NB4 (cell line): ENCODE data around the gene FMNL1.

Experiments used
- DNase-seq: peaks from one replicate; pipeline ENCODE4 v3.0.0; 2010; ENCODE audit warnings: low read depth
- H3K4me3 ChIP-seq: one replicate; pipeline ENCODE4 v1.5.1; 2011; ENCODE audit warnings: mild to moderate bottlenecking, low read depth, low read length, moderate library complexity
- MYC ChIP-seq: IDR thresholded peaks from 2 replicates; pipeline ENCODE4 v1.6.1; 2011; ENCODE audit warnings: low read depth, low read length
- POLR2A ChIP-seq: IDR thresholded peaks from 2 replicates; pipeline ENCODE4 v1.6.1; 2011; ENCODE audit warnings: mild to moderate bottlenecking; ENCODE audit not compliant: insufficient read length; ENCODE audit errors: extremely low read depth
- TF ChIP-seq, protein P1 (sequence below): IDR thresholded peaks from one replicate; pipeline ENCODE4 v1.5.1; 2012; ENCODE audit warnings: low read depth, low read length
- TF ChIP-seq, protein P2 (sequence below): IDR thresholded peaks from 2 replicates; pipeline ENCODE4 v1.6.1; 2011; ENCODE audit warnings: low read depth, low read length

Gene FMNL1

DNA sequence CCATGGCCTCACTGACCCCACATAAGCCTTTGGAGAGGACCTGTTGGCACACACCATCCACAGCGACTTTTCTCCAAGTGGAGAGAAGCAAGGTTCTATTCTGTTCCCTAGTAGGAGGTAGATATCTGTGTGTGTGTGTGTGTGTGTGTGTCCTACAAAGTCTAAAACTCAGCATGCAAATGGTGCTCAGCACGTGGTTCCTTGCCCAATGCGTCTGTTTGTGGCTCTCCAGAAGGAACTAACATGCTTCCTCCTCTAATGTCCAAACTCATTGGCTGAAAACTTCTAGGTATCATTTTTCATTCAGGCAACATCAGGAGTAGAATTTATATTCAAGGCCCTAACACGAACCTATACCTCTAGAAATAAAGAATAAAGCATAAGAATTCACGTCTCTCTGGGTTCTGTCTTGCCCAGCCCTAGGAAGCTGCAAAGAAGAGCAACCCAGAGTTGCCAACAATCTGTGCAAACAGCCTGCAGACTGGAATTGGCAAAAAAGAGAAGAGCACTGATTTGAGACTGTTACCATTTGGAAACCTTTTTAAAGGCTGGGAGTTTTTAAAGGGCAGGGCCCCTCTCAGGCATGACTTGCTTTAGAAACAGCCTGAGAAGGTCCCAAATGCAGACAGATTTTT is 69.6 kb downstream of the FMNL1 start:
- H3K4me3 ChIP-seq, result no peak overlapping the region
- DNase-seq, result peak; percentile 55
- TF ChIP-seq POLR2A (no peak), MYC (peak; percentile 80)
- TF ChIP-seq, protein P1, sequence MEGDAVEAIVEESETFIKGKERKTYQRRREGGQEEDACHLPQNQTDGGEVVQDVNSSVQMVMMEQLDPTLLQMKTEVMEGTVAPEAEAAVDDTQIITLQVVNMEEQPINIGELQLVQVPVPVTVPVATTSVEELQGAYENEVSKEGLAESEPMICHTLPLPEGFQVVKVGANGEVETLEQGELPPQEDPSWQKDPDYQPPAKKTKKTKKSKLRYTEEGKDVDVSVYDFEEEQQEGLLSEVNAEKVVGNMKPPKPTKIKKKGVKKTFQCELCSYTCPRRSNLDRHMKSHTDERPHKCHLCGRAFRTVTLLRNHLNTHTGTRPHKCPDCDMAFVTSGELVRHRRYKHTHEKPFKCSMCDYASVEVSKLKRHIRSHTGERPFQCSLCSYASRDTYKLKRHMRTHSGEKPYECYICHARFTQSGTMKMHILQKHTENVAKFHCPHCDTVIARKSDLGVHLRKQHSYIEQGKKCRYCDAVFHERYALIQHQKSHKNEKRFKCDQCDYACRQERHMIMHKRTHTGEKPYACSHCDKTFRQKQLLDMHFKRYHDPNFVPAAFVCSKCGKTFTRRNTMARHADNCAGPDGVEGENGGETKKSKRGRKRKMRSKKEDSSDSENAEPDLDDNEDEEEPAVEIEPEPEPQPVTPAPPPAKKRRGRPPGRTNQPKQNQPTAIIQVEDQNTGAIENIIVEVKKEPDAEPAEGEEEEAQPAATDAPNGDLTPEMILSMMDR, result no peak
- TF ChIP-seq, protein P2, sequence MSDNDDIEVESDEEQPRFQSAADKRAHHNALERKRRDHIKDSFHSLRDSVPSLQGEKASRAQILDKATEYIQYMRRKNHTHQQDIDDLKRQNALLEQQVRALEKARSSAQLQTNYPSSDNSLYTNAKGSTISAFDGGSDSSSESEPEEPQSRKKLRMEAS, result peak; percentile 98

DNA sequence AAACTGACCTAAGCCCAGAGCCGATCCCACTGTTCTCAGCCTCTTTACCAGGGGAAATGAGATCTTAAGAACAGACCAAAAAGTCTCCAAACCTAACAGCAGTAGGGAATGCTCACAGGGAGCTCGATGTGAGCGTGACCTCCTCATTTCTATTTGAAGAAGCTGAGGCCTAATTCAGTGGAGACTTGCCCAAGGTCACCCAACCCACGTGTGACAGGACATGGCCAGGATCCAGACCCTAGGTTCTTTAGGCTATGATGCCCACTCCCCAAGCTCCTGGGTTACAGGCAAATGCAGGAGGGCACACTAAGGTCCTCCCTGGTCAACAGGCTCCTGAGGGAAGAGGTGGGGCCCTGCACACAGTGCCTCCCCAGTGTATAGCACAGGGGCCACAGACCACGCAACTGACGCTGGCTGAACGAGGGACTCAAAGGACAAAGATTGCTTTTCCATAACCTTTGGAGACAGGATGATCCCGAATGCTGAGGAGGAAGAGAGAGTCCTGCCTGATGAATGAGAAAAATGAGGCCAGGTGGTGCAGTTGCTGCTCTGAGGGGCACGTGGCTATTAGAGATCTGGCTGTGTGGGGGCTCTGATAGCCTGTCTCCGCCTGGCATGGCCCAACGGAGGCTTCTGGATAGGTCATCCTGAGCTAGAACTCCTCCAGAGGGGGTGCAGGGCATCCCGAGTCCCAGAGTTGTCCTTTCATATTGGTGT is 71.2 kb downstream of the FMNL1 start:
- TF ChIP-seq MYC, result no peak
- no peak for TF ChIP-seq POLR2A
- TF ChIP-seq, protein P2, result no peak
- TF ChIP-seq, protein P1, result no peak
- H3K4me3 ChIP-seq, result no peak overlapping the region
- no peak for DNase-seq

DNA sequence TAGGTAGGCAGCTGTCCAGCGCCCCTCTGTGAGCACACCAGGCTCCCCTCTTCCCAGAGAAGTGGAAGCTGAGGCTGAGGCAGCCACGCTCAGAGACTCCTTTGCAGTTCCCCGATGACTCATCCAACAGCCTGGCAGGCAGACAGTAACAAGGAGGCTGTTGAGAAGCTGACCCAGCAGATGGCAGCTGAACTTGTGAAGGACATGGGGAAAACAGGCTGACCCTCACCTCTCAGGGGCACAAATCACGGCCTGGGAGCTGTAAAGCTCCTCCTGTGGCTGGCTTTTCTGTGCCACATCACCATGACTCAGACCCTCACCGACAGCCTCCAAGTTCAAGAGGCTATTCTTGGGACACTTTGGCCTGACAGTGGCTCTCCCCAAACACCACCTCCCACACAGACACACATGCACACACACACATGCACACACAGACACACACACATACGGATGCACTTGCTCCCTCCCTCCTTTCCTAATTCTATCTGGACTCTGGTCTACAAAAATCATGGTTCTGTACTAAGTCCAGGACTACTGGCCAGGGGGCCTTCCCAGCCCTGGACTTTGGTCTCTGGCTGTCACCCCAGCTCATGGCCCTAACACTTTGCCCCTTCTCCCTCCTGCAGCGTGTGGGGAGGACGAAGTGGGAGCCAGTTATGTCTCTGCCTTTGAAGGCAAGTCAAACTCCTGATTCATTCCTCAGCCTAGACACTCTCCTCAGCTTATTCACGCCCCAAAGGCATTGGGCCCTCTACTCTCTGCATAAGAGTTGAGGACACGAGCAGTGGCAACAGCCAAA is 71.9 kb downstream of the FMNL1 start:
- no peak overlapping the region for H3K4me3 ChIP-seq
- TF ChIP-seq MYC, result no peak
- TF ChIP-seq, protein P1, result peak; percentile 1
- DNase-seq, result peak; percentile 82

DNA sequence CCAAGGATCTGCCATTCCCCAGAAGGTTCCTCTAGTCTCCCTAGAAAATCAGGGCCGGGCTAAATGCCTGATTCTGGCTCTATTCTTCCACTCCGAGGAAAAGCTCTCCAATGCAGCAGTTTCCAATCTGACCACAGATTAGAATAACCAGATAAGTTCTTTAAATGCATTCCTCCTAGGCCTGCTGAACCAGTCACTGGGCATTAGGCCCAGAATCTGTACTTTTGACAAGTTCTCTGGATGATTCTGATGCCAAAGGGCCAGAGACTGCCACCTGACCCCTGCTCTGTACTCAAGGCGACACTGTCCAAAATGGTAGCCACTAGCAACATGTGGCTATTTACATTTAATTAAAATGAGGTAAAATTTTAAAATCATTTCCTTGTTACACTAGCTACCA is 72.8 kb downstream of the FMNL1 start:
- TF ChIP-seq MYC, result no peak
- H3K4me3 ChIP-seq, result no peak overlapping the region
- no peak for DNase-seq

DNA sequence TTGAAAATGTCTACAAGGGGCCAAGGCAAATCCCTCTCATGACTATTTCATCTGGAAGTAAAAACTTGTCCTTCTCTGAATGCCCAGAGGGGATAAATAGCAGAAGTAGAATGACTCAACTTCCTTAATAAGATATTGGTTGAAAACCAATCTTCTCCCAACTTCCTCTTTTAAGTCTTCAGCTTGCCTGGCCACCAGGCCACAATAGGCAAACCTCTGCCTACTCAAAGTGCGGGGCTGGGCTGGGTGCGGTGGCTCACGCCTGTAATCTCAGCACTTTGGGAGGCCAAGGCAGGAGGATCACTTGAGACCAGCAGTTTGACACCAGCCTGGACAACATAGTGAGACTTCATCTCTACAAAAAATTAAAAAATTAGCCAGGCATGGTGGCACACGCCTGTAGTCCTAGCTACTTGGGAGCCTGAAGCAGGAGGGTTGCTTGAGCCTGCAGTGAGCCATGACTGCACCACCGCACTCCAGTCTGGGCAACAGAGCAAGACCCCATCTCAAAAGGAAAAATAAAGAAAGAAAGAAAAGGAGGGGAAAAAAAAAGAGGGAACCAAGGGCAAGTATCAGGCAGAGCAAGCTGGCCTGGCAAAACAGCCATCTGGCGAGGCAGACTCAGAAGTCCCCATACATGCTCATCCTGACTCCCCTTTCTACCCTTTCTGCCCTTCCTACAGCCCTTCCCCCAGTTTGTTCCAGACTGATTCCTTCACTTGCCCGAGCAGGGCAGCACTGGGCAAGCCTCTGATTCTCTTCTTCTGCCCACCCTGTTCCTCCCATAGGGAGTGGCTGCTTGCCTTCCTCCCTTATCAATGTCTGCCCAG is 74.5 kb downstream of the FMNL1 start:
- TF ChIP-seq, protein P2, result no peak
- TF ChIP-seq POLR2A (no peak), MYC (no peak; the same call in 1 of the 2 replicates)
- TF ChIP-seq, protein P1, result no peak
- H3K4me3 ChIP-seq, result no peak overlapping the region
- peak; percentile 93 for DNase-seq

DNA sequence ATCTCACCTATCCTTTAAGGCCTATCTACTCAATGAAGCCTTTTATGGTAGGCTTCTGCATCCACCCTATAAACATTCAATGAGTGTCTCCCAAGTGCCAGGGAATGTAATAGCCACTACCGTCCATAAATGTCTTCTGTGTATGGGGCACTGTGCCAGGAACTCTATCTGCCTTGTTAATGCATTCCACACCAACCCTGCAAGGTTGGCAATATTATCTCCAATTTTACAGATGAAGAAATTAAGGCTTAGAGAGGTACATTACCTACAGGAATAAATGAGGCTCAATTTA is 75.1 kb downstream of the FMNL1 start:
- no peak overlapping the region for H3K4me3 ChIP-seq
- DNase-seq, result no peak
- TF ChIP-seq MYC, result no peak
- TF ChIP-seq, protein P1, result no peak
